AG09309 (cell line): Measurements from ENCODE around the gene ADAM33.

Experiments used
- DNase-seq: peaks from one replicate; pipeline ENCODE4 v3.0.0-alpha.2; 2010; ENCODE audit warnings: low read depth
- H3K4me3 ChIP-seq: 2 replicates; pipeline ENCODE4 v1.5.1; 2011; ENCODE audit warnings: mild to moderate bottlenecking, low read depth, low read length, moderate library complexity; ENCODE audit not compliant: control insufficient read depth
- TF ChIP-seq, protein P1 (sequence below): IDR thresholded peaks from 2 replicates; pipeline ENCODE4 v1.5.1; 2011; ENCODE audit warnings: mild to moderate bottlenecking, low read depth, low read length, inconsistent platforms; ENCODE audit not compliant: insufficient read depth, control insufficient read depth; ENCODE audit errors: missing control alignments

ADAM33 gene

DNA sequence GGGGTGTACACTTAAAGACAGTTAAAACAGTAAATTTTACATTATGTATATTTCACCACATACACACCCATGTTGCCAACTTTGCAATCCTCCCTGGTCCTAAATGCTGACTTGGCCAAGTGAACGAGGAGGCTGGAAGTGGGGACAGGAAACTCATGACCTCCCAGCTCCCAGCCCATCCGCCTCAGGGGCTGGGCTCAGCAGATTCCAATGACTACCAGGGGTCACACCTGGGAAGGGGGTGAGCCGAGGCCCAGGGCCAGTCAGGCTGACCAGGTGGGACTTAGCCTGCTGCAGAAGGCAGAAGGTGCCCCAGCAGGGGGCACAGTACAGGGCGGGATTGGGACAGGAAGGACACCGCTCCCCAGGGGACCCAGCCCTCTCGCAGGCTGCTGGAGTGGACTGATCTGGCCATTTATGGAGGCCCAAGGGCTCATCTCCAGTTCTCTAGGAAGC is 28.2 kb upstream of the ADAM33 start:
- H3K4me3 ChIP-seq = no peak overlapping the region
- no peak for DNase-seq
- TF ChIP-seq, protein P1, sequence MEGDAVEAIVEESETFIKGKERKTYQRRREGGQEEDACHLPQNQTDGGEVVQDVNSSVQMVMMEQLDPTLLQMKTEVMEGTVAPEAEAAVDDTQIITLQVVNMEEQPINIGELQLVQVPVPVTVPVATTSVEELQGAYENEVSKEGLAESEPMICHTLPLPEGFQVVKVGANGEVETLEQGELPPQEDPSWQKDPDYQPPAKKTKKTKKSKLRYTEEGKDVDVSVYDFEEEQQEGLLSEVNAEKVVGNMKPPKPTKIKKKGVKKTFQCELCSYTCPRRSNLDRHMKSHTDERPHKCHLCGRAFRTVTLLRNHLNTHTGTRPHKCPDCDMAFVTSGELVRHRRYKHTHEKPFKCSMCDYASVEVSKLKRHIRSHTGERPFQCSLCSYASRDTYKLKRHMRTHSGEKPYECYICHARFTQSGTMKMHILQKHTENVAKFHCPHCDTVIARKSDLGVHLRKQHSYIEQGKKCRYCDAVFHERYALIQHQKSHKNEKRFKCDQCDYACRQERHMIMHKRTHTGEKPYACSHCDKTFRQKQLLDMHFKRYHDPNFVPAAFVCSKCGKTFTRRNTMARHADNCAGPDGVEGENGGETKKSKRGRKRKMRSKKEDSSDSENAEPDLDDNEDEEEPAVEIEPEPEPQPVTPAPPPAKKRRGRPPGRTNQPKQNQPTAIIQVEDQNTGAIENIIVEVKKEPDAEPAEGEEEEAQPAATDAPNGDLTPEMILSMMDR = no peak

- H3K4me3 ChIP-seq = no peak overlapping the region
- DNase-seq = no peak
- TF ChIP-seq, protein P1 = no peak
Measured at GRCh38 chr20:3707508-3707899, 25.7 kb upstream of the ADAM33 start.

GRCh38 chr20:3706774-3707507 is 25.1 kb upstream of the ADAM33 start:
- TF ChIP-seq, protein P1 = no peak
- H3K4me3 ChIP-seq = no peak overlapping the region
- no peak for DNase-seq

DNA sequence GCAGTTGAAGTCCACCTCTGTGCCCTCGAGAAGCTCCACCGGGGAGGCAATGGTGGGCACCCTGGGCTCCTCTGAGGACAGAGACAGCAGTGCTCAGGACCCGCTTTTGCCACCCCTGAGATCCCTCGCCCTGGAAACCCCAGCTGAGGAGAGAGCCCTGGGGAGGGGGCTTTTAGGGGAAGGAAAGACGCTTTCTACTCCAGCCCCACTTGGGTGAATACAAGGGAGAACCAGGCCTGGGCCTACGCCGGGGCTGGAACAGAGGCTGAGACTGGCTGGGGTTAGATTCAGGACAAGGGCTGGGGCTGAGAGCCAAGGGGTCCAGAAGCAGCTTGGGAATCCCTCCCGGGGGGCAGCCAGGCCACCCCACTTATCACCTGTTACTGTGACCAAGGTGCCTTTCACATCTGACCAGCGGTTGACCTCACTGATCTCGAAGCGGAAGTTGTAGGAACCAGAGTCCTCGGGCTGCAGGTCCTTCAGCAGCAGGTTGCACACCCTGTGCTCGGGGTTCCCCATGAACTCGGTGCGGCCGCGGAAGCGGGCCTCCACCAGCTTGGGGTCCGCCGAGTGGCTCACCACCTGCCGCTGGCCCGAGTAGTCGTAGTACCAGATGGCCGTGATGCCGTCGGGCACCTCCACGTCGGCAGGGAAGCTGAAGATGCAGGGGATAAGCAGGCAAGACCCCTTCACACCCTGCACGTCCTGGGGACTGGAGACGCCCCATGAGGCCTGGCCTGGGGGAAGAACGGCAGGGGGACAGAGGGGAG is 24.3 kb upstream of the ADAM33 start:
- TF ChIP-seq, protein P1 = no peak
- no peak for DNase-seq
- H3K4me3 ChIP-seq = no peak overlapping the region

GRCh38 chr20:3705491-3705969 is 23.7 kb upstream of the ADAM33 start:
- no peak overlapping the region for H3K4me3 ChIP-seq
- TF ChIP-seq, protein P1 = no peak
- DNase-seq = no peak

GRCh38 chr20:3704087-3704486 is 22.3 kb upstream of the ADAM33 start:
- no peak overlapping the region for H3K4me3 ChIP-seq
- DNase-seq = no peak
- TF ChIP-seq, protein P1 = no peak
